Measurements from ENCODE around the gene ZNF277.

The ZNF277 gene, protein sequence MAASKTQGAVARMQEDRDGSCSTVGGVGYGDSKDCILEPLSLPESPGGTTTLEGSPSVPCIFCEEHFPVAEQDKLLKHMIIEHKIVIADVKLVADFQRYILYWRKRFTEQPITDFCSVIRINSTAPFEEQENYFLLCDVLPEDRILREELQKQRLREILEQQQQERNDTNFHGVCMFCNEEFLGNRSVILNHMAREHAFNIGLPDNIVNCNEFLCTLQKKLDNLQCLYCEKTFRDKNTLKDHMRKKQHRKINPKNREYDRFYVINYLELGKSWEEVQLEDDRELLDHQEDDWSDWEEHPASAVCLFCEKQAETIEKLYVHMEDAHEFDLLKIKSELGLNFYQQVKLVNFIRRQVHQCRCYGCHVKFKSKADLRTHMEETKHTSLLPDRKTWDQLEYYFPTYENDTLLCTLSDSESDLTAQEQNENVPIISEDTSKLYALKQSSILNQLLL

DNA sequence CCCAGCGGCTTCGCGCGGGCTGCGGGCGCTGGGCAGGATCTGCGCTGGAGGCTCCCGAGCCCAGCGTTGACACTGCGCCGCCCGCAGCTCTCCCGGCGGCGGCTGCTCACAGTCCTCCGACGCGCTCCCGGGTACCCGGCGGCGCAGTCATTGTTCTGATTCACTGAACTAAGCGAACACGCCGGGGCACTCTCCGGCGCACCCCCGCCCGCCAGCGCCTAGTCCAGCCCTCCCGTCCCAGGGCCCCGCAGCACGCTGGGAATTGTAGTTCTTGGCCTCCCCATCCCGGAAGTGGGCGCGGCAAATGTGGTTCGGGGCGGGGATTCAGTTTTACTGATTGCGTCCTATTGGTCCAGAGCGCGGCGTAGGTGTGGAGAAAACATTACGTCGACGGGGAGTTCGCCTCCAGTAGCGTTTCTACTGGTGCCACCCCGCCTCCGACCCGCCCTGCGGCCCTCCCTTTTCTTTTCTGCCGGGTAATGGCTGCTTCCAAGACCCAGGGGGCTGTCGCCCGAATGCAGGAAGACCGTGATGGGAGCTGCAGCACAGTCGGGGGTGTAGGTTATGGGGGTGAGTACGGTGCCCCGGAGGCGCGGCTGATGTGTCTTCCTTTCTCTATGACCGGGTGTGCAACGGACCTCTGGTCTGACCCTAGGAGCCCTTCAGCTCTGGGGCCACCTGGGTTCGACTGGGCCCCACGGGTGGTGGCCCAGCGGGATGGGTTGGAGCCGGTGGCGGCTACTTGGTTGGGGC lies at the start of gene ZNF277, which contains the start of gene DOCK4:
Gene ZNF277 (plus strand): TSS at position 458 of the 753 bp plus-strand sequence. CDS start 22 bp downstream, at position 480.
Gene DOCK4 (minus strand): TSS at position 162 of the 753 bp plus-strand sequence. CDS start 261 bp downstream, outside the sequence.
- DNase-seq: peak; percentile 99

DNA sequence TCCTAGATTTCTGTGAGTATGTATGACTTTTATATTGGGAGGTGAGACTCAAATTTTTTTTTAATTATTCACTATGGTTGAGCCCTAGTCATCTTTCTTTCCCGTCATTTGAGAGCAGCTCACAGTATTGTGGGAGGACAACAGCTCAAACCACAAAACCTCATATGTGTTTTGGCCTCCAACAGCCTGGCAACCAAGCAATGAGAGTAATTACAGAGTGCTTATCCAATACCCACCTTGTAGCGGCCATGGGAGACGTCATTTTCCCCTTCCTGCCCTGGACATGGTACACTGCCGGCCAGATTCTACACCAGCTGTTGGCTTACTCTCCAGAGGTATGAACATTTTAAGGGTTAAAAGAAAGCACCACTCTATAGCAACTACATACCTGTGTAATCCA lies 49.4 kb upstream of the ZNF277 start:
- no peak for DNase-seq

DNA sequence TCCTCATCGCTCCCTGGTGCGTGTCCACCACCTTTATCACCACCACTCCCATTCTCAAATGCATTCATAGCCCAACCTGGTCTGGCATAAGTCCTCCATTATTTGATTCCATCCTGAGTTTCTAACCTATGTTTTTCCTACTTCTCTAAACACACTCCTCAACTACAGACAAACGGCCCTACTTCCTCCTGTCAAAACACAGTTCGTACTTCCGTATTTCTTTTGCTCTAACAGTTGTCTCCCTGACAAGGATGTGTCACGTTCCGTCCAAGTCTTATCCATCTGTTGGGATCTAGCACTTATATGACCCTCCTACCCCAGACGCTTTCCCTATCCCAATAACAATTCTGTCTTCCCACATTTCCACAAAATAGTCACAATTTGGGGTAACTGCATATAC lies 47.1 kb upstream of the ZNF277 start:
- no peak for DNase-seq

DNA sequence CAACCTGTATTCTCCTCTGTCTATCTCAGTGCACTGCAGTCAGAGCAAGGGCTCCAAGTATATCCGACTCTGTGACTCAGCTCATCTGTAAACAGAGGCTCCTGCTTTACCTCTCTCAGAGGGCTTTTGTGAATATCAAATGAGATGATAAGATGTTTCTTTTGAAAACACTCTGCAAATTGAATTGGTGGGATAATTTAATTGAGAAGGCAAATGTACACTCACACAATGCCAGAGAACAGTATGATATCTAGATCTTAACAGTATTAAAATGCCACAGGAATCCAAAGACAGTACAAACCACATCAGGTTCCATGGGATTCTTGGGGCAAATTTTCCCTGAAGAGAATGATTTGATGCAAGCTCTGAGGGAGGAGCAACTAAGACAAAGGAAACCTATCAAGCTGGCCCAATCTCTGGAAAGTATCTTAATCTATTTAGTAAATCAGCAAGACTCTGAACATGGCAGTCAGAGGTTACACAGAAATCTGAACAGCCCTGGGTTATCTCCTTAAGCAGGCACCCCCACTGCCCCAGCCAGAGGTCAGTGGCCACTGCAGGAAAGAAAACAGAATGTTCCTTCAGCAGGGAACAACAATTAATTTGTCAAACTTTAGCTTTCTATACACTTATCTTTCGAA lies 46.2 kb upstream of the ZNF277 start:
- DNase-seq: no peak

DNA sequence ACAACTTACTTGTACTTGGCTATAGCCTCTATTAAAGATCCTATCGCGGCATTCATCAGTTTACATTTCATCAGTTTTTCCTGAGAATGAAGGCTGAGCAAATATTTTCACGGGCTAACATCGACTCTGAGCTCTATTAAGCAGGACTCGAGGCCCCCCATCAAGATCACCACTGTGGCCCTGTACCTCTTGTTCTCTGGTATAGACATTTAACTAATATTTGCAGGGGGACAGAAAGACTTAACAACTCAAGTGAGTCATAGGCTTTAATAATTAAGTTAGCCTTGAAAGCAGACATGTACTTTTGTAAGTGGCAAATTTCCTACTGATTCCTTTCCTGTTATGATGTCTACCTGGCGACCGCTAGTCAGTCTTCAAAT lies 45.7 kb upstream of the ZNF277 start:
- DNase-seq: no peak

DNA sequence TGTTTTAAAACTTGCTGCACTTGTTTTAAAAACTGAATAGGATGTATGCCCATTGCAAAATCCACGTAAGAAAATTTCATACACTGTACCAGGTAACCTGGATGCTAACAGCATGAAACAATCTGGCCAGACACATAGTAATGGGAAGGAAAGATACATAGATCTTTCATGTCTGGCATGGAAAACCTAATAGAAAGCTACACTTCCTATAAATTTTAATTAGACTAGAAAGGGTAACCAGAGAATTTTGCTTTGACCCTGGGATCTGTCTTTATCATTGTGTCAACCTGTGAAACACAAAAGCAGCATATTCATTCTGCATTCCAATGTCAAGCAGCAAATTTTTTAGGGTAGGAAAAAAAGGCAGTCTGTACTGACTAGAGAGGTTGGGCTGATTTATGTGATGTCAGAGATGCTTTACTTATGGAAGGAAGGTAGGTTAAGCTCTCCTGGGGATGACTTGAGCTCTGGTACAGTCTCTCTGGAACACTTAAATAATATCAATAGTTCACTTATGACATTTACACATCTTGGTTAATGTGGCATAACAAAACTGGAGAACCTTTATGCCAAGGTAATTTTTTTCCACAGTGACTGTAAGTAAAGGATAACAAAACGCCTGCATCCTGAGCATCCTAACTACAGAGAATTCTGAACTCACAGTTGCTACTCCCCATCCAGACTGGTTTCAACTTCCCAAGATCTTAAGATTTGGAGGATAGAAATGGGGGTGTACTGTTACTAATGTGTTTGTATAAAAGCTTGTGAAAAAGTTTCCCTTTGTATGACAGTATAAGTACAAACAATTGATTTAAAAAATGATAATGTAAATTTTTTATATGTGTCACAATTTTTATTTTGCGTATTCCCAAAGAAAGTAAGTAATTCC lies 45.0 kb upstream of the ZNF277 start:
- DNase-seq: no peak

DNA sequence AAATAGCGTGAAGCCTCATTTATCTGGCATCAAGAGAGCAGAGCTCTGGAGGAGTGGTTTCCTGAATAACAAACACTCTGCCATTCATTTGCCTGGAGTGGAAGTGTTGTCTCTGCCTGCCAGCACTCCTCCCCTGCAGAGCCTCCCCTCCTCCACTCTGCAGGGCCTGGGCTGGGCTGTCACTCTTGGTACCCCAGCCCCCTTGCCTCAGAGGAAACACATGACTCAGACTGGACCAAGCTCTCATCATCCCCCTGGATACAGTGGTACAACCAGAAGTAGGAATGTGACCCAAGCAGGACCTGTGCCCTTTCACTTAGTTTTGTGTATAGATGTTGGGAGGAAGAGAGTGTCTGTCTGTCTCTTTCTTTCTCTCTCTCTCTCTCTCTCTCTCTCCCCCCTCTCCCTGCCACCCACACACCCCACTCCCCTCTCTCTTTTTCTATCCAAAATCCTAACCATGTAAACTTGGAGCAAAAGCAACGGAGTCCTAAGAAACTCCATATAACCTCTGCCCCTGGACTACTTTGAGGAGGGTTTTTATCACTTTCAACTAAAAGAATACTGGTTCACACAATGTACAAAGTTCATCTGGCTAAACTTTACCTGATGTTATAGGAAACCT lies 44.2 kb upstream of the ZNF277 start:
- DNase-seq: no peak

DNA sequence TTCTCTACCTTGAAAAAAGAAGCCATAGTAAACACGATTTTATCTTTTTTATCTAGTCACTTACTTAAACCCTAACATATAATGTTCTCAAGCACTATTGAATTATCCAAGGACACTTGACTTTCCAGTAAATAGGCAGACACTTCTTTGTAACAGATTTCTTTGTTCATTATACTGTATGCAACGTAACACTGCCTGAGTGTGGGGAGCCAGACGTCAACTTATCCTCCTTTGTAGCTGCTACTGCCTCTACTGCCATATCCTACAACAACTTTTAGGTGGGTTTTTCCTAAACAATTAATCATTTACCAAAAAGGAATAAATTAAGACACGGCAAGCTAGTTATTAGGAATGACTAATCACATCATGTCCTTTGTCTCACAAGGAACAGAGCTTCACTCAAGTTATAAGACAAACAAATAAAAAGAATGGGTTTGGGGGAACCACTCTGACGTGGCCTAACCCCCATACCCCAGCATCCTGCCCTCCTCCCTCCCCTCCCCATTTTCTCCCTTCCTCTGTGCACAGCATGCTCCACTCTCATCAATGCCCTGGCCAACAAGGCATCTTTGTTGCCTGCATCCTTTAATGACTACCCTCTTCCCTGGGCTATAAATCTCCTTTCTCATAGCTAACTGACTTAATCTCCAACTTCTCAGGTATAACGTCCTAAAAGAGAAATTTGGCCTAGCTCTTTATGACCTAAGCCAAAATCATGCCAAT lies 43.5 kb upstream of the ZNF277 start:
- DNase-seq: no peak

DNA sequence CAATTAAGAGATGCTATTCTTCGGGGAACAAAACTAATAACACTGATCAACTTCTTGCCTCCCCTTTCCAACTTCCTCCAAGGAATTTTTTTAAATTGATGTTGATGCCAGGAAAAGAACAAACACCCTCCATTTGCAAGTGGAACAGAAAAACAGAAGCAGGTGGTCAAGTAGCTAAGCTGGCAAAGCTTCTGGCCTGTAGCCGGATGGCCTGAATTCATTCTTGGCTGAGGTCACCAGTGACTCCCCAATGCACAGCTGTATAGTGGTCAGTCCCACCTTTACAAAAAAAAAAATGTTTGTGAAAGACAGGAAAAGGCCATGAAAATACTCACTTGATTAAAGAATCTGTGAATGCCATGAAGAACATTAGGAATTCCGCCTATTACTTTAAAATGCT lies 39.3 kb upstream of the ZNF277 start:
- no peak for DNase-seq

DNA sequence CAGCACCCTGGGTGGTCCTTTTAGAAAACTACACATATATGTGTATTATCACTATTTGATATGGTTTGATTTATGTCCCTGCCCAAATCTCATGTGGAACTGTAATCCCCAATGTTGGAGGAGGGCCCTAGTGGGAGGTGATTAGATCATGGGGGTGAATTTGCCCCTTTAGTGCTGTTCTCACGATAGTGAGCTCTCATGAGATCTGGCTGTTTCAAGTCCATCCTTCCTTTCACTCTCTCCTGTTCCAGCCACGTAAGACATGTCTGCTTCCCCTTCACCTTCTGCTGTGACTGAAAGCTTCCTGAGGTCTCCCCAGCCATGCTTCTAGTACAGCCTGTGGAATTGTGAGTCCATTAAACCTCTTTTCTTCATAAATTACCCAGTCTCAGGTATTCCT lies 37.6 kb upstream of the ZNF277 start:
- DNase-seq: no peak

DNA sequence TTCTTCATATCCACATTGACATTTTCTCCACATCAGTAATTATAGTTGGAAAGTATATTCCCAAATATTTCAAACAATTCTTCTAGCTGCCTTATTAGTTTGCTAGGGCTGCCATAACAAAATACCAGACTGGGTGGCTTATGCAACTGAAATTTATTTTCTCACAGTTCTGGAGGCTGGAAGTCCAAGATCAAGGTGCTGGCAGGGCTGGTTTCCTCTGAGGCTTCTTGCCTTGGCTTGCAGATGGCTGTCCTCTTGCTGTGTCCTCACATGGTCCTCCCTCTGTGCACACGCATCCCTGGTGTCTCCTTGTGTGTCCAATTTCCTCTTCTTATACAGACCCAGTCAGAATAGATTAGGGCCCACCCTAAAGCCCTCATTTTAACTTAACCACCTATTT lies 34.8 kb upstream of the ZNF277 start:
- no peak for DNase-seq

DNA sequence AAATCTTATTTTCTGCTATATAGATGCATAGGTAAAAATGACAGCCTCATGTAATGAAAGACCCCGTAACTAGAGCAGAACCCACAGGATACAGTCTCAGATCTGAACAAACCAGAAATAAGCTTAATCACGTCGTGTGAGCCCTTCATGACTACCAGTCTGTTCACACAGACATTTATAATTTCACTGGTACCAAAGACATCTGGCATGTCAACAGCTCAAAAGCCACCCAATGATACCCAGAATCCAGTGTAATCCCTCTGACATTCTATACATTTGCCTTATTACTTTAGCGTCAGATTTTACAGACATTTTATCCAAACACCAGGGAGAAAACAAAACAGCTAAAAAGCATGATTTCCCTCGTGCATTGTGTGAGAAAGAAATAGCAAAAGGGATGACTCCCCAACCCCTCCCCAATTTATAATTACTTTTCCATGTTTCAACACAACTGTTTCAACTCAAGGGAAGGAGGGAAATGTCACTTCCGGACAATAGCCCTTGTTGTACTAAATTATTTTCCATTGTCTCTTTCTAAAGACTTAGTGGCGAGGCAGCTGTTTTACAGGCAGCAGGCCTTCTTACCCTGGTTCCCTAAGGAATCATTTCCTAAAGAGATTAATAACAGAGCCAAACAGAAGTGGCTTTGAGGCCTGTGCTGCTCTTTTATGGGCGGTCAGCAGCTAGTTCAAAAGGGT lies 33.5 kb upstream of the ZNF277 start:
- no peak for DNase-seq

DNA sequence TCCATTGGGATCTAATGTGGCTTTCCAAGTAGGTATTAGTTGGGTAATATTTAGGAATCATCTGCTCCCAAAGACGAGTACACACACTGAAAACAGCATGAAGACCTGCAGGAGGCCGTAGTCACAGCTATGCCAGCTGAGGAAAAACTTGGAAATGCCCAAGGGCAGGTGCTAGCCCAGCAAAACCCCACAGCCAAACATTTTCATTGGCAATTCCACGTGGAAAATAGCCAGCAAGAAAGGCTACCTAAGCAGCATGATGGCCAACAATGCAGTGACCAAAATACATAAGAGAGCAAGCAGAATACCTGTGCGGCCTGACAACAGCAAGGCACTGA lies 33.0 kb upstream of the ZNF277 start:
- no peak for DNase-seq

DNA sequence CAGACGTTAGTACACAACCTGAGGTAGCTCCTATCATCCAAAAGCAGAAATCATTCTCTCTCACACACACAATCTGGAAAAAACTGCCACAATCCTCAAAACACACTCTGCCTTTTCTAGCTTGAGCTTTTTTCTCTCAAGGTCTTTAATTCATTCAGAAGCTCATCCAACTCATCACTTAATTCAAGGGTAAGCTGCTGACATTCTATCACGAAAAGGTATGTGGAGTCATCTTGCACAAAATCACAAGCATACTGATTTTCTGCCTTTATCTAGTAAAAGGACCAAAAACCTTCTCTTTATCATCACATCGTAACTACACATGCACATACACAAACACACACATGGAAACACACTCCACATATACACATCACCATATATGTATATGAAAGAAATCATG lies 32.3 kb upstream of the ZNF277 start:
- no peak for DNase-seq

DNA sequence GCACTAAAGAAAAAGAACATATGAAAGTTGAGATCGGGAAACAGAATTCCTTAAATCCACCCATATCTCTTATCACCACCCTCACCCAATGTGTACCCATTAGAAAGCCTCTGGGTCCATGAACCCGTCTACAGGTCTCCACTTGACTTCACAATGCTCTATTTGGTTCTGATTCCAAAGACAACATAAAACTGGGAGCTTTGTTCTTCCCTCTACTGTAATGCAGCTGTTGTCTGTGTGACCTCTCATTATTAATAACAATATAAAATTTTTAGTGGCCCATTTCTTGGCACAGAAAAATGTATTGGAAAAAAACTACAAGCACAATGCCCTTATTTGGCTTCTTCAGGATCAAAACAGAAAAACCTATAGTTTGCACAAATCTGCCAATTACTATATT lies 30.3 kb upstream of the ZNF277 start:
- DNase-seq: no peak

DNA sequence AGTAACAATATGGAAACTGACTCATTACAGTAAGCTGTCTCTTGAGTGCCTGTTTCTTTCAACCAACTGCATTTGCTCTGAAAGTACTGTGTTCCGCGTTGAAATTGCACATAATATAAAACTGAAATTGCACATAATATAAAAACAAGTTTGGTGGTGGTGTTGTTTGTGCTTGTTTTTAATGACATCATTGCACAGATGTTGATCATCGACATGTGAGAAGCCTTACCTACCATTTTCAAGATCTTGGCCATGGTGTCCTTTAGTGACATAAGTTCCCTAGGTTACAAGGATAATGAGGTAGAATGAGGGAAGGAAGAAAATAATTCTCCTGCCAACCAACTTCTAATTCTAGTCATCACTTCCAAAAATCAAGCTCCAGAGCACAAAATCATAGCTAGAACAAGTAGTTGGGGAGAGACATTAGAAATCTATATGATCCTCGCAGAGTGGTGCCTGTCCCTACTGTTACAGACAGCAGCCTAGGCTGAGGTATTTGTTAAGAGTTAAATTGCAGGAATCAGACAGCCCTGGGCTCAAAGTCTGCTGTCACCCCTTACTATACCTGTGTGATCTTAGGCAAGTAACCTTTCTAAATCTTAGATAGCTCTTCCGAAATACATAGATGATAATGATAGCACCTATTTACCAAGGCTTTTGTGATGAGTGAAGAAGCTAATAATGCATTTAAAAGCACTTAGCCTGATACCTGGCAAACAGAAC lies 29.6 kb upstream of the ZNF277 start:
- no peak for DNase-seq

DNA sequence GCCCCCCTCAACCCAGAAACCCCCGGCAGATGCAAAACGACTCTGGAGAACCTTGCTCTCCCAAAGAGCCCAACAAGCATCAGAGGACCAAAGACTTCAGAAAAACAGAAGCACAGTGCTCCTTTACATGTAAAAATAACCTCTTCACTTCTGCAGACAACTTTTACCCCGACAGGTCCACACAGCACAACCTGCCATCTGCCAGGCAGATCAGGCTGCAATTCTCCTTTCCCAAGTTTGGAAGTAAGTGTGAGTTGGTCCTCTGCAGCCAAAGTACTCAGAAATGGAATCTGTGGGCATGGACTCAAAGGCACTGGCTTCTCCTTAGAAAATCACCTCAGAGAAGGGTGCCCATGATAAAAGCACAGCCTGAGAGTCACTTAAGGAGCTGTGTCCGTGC lies 26.3 kb upstream of the ZNF277 start:
- DNase-seq: no peak

DNA sequence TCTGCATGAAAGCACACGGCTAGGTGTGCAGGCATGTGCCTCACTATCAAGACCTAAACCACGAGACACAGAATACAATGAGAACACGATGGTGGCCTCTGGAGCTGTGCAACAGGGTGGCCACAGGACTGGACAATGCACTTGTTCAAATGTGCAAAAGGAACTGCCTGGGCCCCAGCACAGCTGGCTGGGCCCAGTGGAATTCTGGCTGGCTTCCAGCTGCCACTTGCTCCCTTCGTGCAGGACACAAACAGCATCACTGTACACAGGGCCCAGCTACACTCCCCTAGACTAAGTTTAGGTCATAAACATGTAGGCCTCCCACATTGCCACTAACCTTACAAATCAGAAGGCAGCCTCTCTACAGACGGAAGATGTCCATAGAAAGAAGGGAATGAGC lies 23.7 kb upstream of the ZNF277 start:
- DNase-seq: no peak

DNA sequence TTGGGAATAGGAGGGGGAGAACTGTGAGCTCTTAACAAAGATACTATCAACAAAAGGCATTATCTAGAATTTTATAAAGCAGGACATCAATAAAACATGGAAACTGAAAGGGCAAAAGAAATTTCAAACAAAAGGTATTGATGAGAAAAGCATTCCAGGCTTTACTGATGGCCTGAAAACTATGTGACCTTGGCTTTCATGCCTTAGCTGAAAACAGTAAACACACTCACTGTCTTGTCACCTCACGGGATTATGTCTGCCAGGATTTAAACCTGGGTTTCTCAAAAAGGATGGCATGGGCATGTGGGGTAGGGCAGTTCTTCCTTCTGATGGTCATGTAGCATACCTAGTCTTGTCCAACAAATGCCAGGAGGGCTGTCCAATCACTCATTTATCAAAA lies 23.2 kb upstream of the ZNF277 start:
- no peak for DNase-seq

DNA sequence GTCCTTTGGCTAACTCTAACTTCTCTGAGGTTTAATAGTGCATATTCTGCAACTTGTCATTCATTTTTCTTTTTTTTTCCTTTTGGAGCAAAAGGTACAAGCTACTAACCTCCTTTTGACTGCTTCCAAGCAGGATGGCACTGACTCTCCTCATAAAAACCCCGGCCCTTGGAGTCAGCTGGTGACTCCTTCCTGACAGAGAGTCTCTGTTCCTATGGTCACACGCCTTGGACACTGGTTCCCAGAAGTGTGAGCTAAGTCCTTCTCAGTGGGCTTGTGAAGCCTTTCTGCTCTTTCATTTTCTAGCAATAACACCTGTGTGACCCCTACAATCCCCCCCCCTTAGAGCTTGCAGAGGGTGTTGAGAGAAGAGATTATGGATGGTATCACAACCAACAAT lies 22.0 kb upstream of the ZNF277 start:
- no peak for DNase-seq
